ENCODE results near the gene CSMD2. TPM values are rescaled to one million over a fixed set of nuclear protein-coding genes. Genes with fewer than 3 reads are reported as not detected.

Gene CSMD2
- total RNA-seq, 1 donor from 2014 or later: 0.55 TPM

- Mint-ChIP-seq H3K27me3 (ENCODE audit: low read depth) (peaks cover 13% of the 10 kb centered on the region), H3K4me3 (ENCODE audit: unreplicated experiment) (no peak overlapping the region), H3K27ac (ENCODE audit: unreplicated experiment) (no peak overlapping the region), H3K36me3 (ENCODE audit: low read depth) (no peaks in the 10 kb centered on the region), H3K9me3 (ENCODE audit: low read depth) (no peaks in the 10 kb centered on the region), H3K4me1 (ENCODE audit: low read depth) (peaks cover 5% of the 10 kb centered on the region)
- TF ChIP-seq CTCF (IDR thresholded peaks at IDR 0.05): no peak
- DNase-seq (ENCODE audit: low spot score): no peak
Measured at GRCh38 chr1:33971018-33971710, 193.9 kb downstream of the CSMD2 start.

GRCh38 chr1:33970148-33970825 lies 194.7 kb downstream of the CSMD2 start:
- no peak overlapping the region for H3K27ac Mint-ChIP-seq (ENCODE audit: unreplicated experiment)
- H3K36me3 Mint-ChIP-seq (ENCODE audit: low read depth): no peaks in the 10 kb centered on the region
- no peak overlapping the region for H3K4me3 Mint-ChIP-seq (ENCODE audit: unreplicated experiment)
- DNase-seq (ENCODE audit: low spot score): no peak
- H3K4me1 Mint-ChIP-seq (ENCODE audit: low read depth): peaks cover 5% of the 10 kb centered on the region
- no peaks in the 10 kb centered on the region for H3K9me3 Mint-ChIP-seq (ENCODE audit: low read depth)
- H3K27me3 Mint-ChIP-seq (ENCODE audit: low read depth): peaks cover 13% of the 10 kb centered on the region
- no peak for TF ChIP-seq CTCF (IDR thresholded peaks at IDR 0.05)

GRCh38 chr1:33966346-33967141 lies 198.5 kb downstream of the CSMD2 start:
- DNase-seq (ENCODE audit: low spot score): no peak
- H3K9me3 Mint-ChIP-seq (ENCODE audit: low read depth): no peaks in the 10 kb centered on the region
- H3K4me1 Mint-ChIP-seq (ENCODE audit: low read depth): peaks cover 4% of the 10 kb centered on the region
- no peak overlapping the region for H3K27ac Mint-ChIP-seq (ENCODE audit: unreplicated experiment)
- H3K4me3 Mint-ChIP-seq (ENCODE audit: unreplicated experiment): no peak overlapping the region
- H3K36me3 Mint-ChIP-seq (ENCODE audit: low read depth): no peaks in the 10 kb centered on the region
- H3K27me3 Mint-ChIP-seq (ENCODE audit: low read depth): peaks cover 5% of the 10 kb centered on the region
- no peak for TF ChIP-seq CTCF (IDR thresholded peaks at IDR 0.05)

GRCh38 chr1:33965086-33965485 lies 199.9 kb downstream of the CSMD2 start:
- Mint-ChIP-seq H3K4me1 (ENCODE audit: low read depth) (no peaks in the 10 kb centered on the region), H3K27ac (ENCODE audit: unreplicated experiment) (no peak overlapping the region), H3K4me3 (ENCODE audit: unreplicated experiment) (no peak overlapping the region), H3K36me3 (ENCODE audit: low read depth) (no peaks in the 10 kb centered on the region), H3K27me3 (ENCODE audit: low read depth) (peaks cover 4% of the 10 kb centered on the region), H3K9me3 (ENCODE audit: low read depth) (no peaks in the 10 kb centered on the region)
- TF ChIP-seq CTCF (IDR thresholded peaks at IDR 0.05): no peak
- no peak for DNase-seq (ENCODE audit: low spot score)

- Mint-ChIP-seq H3K4me3 (ENCODE audit: unreplicated experiment) (no peak overlapping the region), H3K36me3 (ENCODE audit: low read depth) (no peaks in the 10 kb centered on the region), H3K4me1 (ENCODE audit: low read depth) (no peaks in the 10 kb centered on the region), H3K27ac (ENCODE audit: unreplicated experiment) (no peak overlapping the region), H3K27me3 (ENCODE audit: low read depth) (peaks cover 4% of the 10 kb centered on the region), H3K9me3 (ENCODE audit: low read depth) (peaks cover under 1% of the 10 kb centered on the region)
- no peak for TF ChIP-seq CTCF (IDR thresholded peaks at IDR 0.05)
- no peak for DNase-seq (ENCODE audit: low spot score)
Measured at GRCh38 chr1:33962061-33962460, 203.0 kb downstream of the CSMD2 start.
